CMK (cell line): ENCODE measurements around the gene NPTXR.
A peak's percentile ranks its signal among the peaks of the same experiment; 100 is the strongest.

Experiments used
- DNase-seq: peaks from one replicate; pipeline ENCODE4 v3.0.0-alpha.2; 2010; ENCODE audit warnings: low read depth

The NPTXR gene

GRCh38 chr22:38793721-38794466 is 49.9 kb downstream of the NPTXR start, which contains the start of gene DNAL4:
Gene DNAL4, minus strand, starts transcription at chr22:38794143. Its CDS starts 11,412 bp downstream, at chr22:38782731.
- peak; percentile 82 for DNase-seq

GRCh38 chr22:38793317-38793716 is 50.5 kb downstream of the NPTXR start:
- no peak for DNase-seq

- DNase-seq: no peak
Observed at GRCh38 chr22:38792833-38793232, 51.0 kb downstream of the NPTXR start.

- no peak for DNase-seq
Observed at GRCh38 chr22:38789606-38790005, 54.2 kb downstream of the NPTXR start.

- DNase-seq: no peak
Observed at GRCh38 chr22:38788846-38789245, 55.0 kb downstream of the NPTXR start.

DNA sequence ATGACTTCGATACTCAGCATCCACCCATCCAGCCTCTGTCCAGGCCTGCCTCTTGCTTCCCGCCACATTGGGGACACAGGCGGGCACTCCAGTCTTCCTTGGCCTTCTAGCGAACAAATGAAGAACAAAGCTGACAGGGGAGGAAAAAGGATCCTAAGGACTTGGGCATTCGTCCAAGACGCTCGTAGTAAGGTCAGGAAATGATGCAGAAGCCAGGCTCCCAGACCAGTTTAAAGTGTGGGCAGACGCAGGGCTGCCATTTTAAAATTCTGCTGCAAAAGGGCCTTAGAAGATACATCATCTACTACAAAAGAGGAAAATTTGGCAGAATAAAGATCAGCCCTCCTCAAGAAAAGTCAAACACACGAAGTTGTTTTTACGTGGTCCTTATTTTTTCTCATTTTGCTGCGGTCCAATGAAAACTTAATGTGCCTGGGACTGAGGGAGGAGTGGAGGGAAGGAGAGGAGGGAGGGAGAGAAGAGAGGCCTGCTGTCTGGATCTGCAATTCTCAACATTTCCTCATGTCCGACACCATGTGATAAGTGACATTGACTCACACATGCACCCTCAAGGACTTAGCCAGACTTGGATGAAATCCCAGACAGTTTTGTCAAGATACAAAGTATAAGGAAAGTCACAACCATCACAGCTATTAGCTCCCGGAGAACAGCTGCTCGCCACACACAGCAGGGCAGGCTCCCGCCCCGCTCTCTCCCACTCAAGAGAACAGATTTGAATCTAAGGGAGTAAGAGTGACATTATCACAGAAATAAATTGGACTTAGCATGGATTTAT is 55.6 kb downstream of the NPTXR start:
- DNase-seq: no peak

- no peak for DNase-seq
Observed at GRCh38 chr22:38786631-38787030, 57.2 kb downstream of the NPTXR start.

GRCh38 chr22:38784856-38785255 is 59.0 kb downstream of the NPTXR start:
- DNase-seq: no peak

- DNase-seq: no peak
Observed at GRCh38 chr22:38784035-38784434, 59.8 kb downstream of the NPTXR start.

- no peak for DNase-seq
Observed at GRCh38 chr22:38783095-38783615, 60.7 kb downstream of the NPTXR start.

DNA sequence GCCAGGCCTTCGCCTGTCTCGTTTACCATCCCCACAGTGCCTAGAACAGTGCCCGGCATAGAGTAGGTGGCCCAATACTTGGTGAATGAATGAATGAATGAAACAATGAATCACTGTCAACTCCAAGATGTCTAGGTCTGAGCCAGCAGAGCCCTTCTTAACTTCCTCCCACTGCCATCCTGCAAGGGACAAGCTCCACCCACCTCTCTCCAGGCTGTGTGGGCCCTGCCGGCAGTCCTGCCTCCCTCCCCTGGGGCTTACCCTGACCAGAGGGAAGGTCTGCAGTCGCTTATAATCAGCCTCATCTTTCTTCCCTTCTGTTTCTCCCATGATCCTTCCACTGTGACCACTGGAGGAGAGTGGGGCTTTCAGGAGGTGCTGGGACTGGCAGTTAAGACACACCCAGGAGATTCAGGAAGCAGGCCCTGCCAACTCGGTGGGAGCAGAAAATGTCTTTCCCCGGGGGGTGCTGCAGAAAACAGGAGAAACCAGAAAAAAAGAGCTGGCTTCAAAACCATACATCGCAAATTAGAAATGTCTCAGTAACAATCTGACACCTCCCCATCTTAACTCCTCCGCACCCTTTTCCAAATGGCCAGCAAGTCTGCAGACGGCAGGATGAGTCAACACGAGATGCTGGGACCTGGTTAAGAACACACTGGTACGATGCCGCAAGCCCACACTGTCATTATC is 61.3 kb downstream of the NPTXR start:
- DNase-seq: peak; percentile 85

DNA sequence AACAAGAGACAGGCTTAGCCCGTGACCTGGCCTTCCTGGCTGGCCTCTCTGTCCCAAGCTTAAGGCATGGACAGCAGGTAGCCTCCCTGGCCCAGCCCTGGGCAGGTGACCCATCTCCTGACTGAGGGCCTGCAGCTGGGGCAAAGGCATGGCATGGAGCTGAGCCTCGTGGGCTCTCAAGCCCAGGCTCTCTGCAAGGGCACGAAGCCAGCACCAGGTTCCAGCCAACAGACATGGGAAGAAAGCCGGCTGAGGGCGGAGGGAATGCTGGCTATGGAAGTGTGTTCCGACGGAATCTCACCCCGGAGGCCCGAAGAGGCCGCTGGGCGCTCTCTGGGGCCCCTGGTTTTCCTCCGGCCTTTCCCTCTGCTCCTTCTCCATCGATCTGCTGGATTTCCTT is 62.8 kb downstream of the NPTXR start:
- DNase-seq: no peak

GRCh38 chr22:38777087-38777671 is 66.6 kb downstream of the NPTXR start:
- DNase-seq: no peak

DNA sequence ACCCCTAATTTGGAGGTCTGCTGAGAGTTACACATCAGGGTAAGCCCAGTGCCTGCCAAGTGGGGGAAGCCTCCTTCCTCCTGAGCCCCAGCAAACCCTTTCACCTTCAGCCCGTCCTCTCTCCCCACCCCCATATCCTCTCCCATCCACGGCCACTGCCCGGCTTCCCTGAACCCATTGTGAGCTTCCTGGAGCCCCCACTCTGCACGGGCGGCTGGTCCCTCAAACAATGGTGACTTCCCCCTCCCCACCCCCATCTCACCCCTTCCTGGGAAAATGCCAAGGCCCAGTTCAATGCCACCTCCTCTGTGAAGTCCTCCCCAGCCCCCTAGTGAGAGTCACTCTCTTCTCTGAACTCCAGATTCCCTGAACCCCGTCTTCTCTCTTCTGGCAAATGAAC is 67.7 kb downstream of the NPTXR start:
- DNase-seq: no peak

DNA sequence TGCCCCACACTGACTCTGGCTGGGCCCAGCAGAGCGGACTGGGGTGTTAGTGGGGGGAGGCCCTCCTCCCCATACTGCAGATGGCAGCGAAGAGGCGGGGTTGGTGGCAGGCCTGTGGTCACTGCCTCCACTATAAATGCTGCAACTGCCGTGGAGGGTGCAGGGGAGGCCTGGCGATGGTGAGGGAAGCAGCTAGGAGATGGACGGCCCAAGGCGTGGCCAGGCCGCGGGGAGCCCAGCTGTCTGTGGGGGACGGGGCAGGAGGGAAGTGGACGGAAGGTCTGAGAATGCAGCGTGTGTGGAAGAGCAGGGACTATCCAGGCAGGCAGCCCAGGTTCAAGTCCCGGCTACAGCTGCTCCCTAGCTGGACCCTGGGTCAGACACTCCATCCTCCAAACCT is 68.2 kb downstream of the NPTXR start:
- no peak for DNase-seq

DNA sequence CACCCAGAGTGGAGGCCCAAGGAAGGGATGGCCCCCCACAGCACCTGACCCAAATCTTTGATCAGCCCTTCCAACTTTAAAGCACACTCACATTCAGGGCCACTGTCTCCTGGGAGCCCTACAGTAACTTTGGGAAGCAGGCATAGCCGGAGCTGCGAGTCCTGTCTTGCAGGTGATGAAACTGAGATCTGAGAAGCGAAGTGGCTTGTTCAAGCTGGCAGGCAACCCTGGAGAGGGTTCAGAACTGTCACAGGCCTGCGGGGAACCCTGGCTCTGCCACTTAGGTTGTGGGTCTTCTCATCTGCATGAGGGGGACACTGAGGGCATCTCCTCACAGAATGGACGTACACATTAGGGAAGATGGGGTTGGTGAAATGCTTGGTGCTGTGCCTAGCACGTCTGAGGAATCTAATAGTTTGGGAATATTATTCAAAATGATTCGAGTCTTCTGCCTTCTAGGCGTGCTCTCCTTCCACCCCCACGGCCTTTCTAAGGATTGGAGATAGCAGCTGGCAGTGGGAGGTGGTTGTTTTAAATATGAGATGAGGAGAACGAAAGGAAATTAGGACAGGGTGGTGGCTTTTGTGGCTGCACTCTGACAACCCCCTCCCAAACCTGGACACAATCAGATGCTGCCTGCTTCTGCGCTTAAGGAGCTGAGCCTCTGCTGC is 69.2 kb downstream of the NPTXR start:
- no peak for DNase-seq

DNA sequence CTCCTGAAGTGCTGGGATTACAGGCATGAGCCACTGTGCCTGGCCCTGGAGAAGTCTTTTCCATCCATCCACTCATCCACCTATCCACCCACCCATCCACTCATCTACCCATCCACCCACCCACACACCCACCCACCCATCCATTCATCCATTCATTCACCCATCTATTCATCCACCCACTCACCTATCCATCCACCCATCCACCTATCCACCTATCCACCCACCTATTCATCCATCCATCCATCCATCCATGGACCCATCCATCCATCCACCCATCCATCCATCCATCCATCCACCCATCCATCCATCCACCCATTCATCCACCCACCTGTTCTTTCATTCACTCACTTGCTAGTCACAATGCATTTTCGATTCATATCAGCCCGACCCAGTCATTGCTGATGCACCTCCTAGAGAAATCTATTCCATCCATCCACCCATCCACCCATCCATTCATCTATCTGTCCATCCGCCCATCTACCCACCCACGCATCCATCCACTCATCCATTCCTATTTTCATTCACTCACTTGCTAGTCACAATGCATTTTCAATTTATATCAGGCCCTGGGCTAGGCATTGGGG is 70.4 kb downstream of the NPTXR start:
- DNase-seq: no peak

DNA sequence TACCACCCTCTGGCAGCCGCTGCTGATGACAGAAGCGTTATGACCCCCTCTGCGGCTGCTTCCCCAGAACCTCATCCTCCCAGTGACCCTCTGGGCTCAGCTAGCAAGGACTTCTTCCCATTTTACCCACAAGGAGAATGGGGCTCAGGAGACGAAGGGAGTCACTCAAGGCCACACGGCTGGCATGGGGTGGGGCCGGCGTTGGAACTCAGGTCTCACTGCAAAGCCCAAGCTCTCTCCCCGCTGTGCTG is 71.3 kb downstream of the NPTXR start:
- DNase-seq: no peak

DNA sequence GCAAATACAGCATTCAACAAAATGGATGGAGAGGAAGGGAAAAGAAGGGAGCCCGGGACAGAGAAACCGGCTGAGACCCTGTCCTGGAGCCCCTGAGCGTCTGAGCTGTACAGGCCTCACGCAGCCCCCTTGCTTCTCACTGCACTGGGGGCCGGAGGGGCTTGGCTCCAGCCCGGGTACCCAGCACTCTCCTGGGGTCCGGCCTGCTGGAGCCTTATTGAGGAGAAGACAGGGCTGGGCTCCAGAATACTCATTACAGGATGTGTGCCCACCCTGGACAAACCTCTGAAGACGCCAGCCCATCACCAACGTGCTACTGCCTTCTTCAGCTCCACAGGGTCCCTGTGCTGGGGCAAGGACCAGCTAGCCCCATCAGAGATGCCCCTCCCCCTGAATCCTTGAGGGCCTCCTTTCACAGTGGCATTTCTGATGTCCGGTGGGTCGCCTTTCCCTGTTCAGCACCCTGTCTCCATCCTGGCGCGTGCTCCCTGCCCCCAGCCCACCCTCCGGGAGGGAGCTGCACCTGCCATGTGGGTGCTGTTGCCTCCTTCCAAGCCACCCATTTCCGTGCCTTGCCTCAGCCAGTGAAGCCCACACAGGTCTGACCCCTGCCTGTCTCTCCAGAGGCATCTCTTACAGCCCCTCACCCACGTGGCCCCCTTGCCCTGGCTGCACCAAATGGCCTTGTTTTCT is 73.4 kb downstream of the NPTXR start:
- no peak for DNase-seq
